HepG2 (cell line): ENCODE measurements around the gene OR6B2. TPM values are rescaled to one million over a fixed set of nuclear protein-coding genes. Genes with fewer than 3 reads are reported as not detected.

Experiments used
- ATAC-seq: fragments of 200-7000 bp; cut with Tn5 transposase; 3 replicates; pipeline ENCODE4 v1.9.1; 2020; ENCODE audit warnings: mild to moderate bottlenecking, moderate library complexity
- BruUV-seq: library from RNA; stranded (reverse); fragments of 400-500 nt; replicated peaks from 2 replicates; lab custom pipeline; 2021; lab: Mats Ljungman, UMichigan
- CTCF ChIA-PET: fragments of 300-600 bp; formaldehyde crosslinking; extraction: SDS; loops from one replicate; lab custom pipeline; 2021; ENCODE audit warnings: low total read pairs, inconsistent platforms, low intra/inter-chr PET ratio; lab: Yijun Ruan, JAX
- POLR2A ChIA-PET: fragments of 350-600 bp; sonication (Branson Sonifier 250); formaldehyde crosslinking; loops from one replicate; lab custom pipeline; 2020; ENCODE audit warnings: antibody characterized with exemption, inconsistent platforms; lab: Yijun Ruan, JAX
- DNase-seq: peaks from one replicate; pipeline ENCODE4 v3.0.0-alpha.2; 2015; ENCODE audit warnings: low spot score
- FAIRE-seq: peaks from 3 replicates; lab custom pipeline; 2011; peaks lifted over from hg19 to GRCh38; lab: Jason Lieb, UNC
- H2AFZ ChIP-seq: one replicate; pipeline ENCODE4 v1.6.1; 2011; ENCODE audit warnings: low read length, inconsistent platforms
- H3K27ac ChIP-seq: fragments of 300-600 bp; 3 replicates; pipeline ENCODE4 v1.8.0; 2011; ENCODE audit warnings: mixed run types, mild to moderate bottlenecking, mixed read lengths, low read length, inconsistent platforms; ENCODE audit not compliant: insufficient read depth; ENCODE audit errors: extremely low read length
- H3K27me3 ChIP-seq, 2 experiments: fragments of 200-600 bp in 1 of 2; 2 replicates in 1 of 2; 3 replicates in 1 of 2; pipeline versions ENCODE4 v1.6.0 to v1.8.0; 2011; ENCODE audit warnings: low read length in 2 of 2, mild to moderate bottlenecking in 2 of 2, moderate library complexity in 2 of 2, inconsistent platforms in 1 of 2; ENCODE audit not compliant: insufficient read depth in 2 of 2, control insufficient read depth in 1 of 2
- H3K36me3 ChIP-seq, 2 experiments: fragments of 200-600 bp in 1 of 2; replicated peaks in 1 of 2; 2 replicates in 1 of 2; 3 replicates in 1 of 2; pipeline versions ENCODE4 v1.5.1 to v1.8.0; 2011; ENCODE audit warnings: low read length in 2 of 2, inconsistent platforms in 1 of 2; ENCODE audit not compliant: insufficient read depth in 2 of 2, control insufficient read depth in 1 of 2
- H3K4me1 ChIP-seq: 2 replicates; pipeline ENCODE4 v1.5.1; 2012; ENCODE audit warnings: low read length, inconsistent platforms; ENCODE audit not compliant: insufficient read depth
- H3K4me2 ChIP-seq: 2 replicates; pipeline ENCODE4 v1.6.0; 2011; ENCODE audit warnings: low read depth, low read length, inconsistent platforms
- H3K4me3 ChIP-seq, 3 experiments: fragments of 200-600 bp in 1 of 3; sonication (generic), shearing (Covaris generic) in 1 of 3; replicated peaks in 1 of 3; 2 replicates each; pipeline ENCODE4 v1.5.1; 2011 to 2016; ENCODE audit warnings: low read length in 3 of 3, inconsistent platforms in 2 of 3, low read depth in 2 of 3, mild to moderate bottlenecking in 2 of 3, control low read depth in 1 of 3, mixed read lengths in 1 of 3; ENCODE audit not compliant: insufficient read depth in 1 of 3
- H3K79me2 ChIP-seq: one replicate; pipeline ENCODE4 v1.6.1; 2011; ENCODE audit warnings: low read length, inconsistent platforms; ENCODE audit not compliant: insufficient read depth
- H3K9ac ChIP-seq: 2 replicates; pipeline ENCODE4 v1.6.0; 2011; ENCODE audit warnings: mild to moderate bottlenecking, low read depth, low read length, inconsistent platforms; ENCODE audit not compliant: insufficient read depth
- H3K9me3 ChIP-seq: 2 replicates; pipeline ENCODE4 v1.5.1; 2012; ENCODE audit warnings: mild to moderate bottlenecking, low read length
- H4K20me1 ChIP-seq: 2 replicates; pipeline ENCODE4 v1.6.0; 2011; ENCODE audit warnings: inconsistent platforms, mild to moderate bottlenecking, low read length, moderate library complexity; ENCODE audit not compliant: insufficient read depth
- CENPX ChIP-seq: sonication (generic); formaldehyde crosslinking; IDR thresholded peaks from 2 replicates; pipeline ENCODE4 v1.9.0; 2021; ENCODE audit warnings: mild to moderate bottlenecking, missing genetic modification reagents, moderate library complexity
- ESRRA ChIP-seq: sonication (generic); formaldehyde crosslinking; IDR thresholded peaks from 2 replicates; pipeline ENCODE4 v1.5.1; 2020; ENCODE audit warnings: mild to moderate bottlenecking, low read depth, missing genetic modification reagents
- GZF1 ChIP-seq: sonication (generic); formaldehyde crosslinking; IDR thresholded peaks from 2 replicates; pipeline ENCODE4 v1.5.1; 2020; ENCODE audit warnings: mild to moderate bottlenecking, missing genetic modification reagents
- ZNF354B ChIP-seq: sonication (generic); formaldehyde crosslinking; IDR thresholded peaks from 2 replicates; pipeline ENCODE4 v1.8.0; 2022; ENCODE audit warnings: mild to moderate bottlenecking, missing genetic modification reagents
- WGBS: methylation state at CpG from one replicate; pipeline ENCODE4 v1.1.6; 2017; ENCODE audit warnings: low lambda C conversion rate; 5-methylcytosine and 5-hydroxymethylcytosine counted together
- in situ Hi-C: cut with HindIII; loops from 2 replicates; pipeline ENCODE4 v1.10.0; 2017; ENCODE audit warnings: low pct_unique_long_range_greater_than_20kb; ENCODE audit not compliant: extremely low pct_ligation_motif_present
- intact Hi-C: fragments of 100-400 bp; cut with micrococcal nuclease; formaldehyde crosslinking; loops from one replicate; pipeline ENCODE4 v1.10.0; 2022; ENCODE audit not compliant: unreplicated experiment
- polyA plus RNA-seq, 8 experiments: library from polyadenylated mRNA; depleted of rRNA in 3 of 8; stranded (reverse) in 7 of 8; unstranded in 1 of 8; fragments of >200 nt; fragmentation: Illumina TruSeq in 4 of 8; extraction: Trizol in 4 of 8; gene quantifications; 2 replicates each; pipeline versions ENCODE4 v1.2.1 to v1.2.3, GENCODE V29; 2011 to 2016; ENCODE audit warnings: low read depth in 4 of 8, missing spikeins in 1 of 8, mixed read lengths in 1 of 8; ENCODE audit not compliant: insufficient read depth in 1 of 8
- total RNA-seq, 5 experiments: library from RNA; depleted of rRNA; stranded (reverse); fragments of >200 nt; fragmentation: Illumina TruSeq; extraction: Trizol; gene quantifications; 2 replicates each; pipeline ENCODE4 v1.2.3, GENCODE V29; 2016; ENCODE audit warnings: low read depth in 1 of 5
- TF ChIP-seq, protein P1 (sequence below): sonication (generic); formaldehyde crosslinking; IDR thresholded peaks from 2 replicates; pipeline ENCODE4 v1.4.0; 2020; ENCODE audit warnings: missing genetic modification reagents
- TF ChIP-seq, protein P2 (sequence below): sonication (generic); formaldehyde crosslinking; IDR thresholded peaks from 2 replicates; pipeline ENCODE4 v1.4.0; 2020; ENCODE audit warnings: missing genetic modification reagents

Gene OR6B2
- total and polyA plus RNA-seq, 2 of the 13 experiments (the other 11 are each of a cell fraction or from before 2014, with no cell fraction given) = not detected

DNA sequence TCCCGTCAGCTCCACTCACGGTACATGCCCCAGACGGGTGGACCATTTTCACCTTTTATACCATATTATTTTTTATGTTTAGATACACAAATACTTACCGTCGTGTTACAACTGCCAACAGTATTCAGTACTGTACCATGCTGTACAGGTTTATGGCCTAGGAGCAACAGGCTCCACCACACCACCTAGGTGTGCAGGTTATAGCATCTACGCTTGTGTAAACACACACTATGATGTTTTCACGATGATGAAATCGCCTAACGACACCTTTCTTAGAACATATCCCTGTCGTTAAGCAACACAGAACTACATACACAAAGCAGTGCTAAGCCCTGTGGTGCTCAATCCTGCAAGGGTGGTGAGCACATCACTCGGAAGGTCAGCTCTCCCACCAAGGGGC lies 29.6 kb downstream of the OR6B2 start (continued):
- TF ChIP-seq, protein P1, sequence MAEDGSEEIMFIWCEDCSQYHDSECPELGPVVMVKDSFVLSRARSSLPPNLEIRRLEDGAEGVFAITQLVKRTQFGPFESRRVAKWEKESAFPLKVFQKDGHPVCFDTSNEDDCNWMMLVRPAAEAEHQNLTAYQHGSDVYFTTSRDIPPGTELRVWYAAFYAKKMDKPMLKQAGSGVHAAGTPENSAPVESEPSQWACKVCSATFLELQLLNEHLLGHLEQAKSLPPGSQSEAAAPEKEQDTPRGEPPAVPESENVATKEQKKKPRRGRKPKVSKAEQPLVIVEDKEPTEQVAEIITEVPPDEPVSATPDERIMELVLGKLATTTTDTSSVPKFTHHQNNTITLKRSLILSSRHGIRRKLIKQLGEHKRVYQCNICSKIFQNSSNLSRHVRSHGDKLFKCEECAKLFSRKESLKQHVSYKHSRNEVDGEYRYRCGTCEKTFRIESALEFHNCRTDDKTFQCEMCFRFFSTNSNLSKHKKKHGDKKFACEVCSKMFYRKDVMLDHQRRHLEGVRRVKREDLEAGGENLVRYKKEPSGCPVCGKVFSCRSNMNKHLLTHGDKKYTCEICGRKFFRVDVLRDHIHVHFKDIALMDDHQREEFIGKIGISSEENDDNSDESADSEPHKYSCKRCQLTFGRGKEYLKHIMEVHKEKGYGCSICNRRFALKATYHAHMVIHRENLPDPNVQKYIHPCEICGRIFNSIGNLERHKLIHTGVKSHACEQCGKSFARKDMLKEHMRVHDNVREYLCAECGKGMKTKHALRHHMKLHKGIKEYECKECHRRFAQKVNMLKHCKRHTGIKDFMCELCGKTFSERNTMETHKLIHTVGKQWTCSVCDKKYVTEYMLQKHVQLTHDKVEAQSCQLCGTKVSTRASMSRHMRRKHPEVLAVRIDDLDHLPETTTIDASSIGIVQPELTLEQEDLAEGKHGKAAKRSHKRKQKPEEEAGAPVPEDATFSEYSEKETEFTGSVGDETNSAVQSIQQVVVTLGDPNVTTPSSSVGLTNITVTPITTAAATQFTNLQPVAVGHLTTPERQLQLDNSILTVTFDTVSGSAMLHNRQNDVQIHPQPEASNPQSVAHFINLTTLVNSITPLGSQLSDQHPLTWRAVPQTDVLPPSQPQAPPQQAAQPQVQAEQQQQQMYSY (CRISPR knock-in tag) = no peak
- TF ChIP-seq ZNF354B (CRISPR knock-in tag) = no peak
- no peak for TF ChIP-seq ESRRA
- no peak for TF ChIP-seq CENPX (CRISPR knock-in tag)
- TF ChIP-seq, all 625 proteins: peak for 0

DNA sequence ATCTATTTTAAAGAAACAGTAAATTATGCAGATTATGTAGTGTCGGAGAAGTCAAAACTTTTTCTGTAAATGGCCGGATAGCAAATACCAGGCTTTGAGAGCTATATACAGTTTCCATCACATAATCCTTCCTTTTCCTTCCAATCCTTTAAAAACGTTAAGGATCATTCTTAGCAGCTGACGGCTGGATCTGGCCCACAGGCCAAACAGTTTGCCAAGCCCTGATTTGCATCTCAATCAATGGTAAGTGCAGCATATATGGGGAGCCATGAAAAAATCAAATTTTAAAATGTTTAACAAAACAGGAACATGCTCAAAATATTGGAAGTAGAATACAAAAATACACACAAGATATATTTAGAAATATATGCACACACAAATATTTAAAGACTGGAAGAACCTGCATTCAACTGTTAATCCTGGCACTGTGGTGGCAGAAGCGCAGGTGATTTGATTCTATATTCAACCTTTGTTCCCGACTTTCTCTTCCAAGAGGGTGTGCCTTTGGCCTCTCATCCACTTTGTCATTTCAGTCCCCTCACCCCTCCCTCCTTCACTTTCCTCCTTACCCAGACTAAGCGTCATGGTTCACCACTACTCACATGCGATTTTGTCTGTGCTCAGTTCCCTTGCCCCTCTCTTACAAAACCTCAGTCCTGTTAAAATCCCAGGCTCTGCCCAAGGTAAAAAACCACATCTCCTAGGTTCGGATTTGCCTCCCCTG lies 32.4 kb downstream of the OR6B2 start:
- FAIRE-seq = no peak
- WGBS = 90% methylated on average over 9 of the region's 9 CpGs
- Histone ChIP-seq H3K4me2 (no peak overlapping the region), H3K79me2 (no peaks in the 10 kb centered on the region), H3K4me3 (no peak overlapping the region), H3K27ac (no peak overlapping the region), H3K27me3 (no peaks in the 10 kb centered on the region), H2AFZ (no peak overlapping the region), H4K20me1 (0 out of 2 replicates have a peak, but pooled peaks cover 5% of the 10 kb centered on the region), H3K36me3 (peaks cover 19 to 50% of the 10 kb centered on the region in 2 experiments), H3K9me3 (no peaks in the 10 kb centered on the region), H3K9ac (no peak overlapping the region), H3K4me1 (no peaks in the 10 kb centered on the region)
- POLR2A ChIA-PET = no interaction called here
- no peak for ATAC-seq
- TF ChIP-seq, protein P2, sequence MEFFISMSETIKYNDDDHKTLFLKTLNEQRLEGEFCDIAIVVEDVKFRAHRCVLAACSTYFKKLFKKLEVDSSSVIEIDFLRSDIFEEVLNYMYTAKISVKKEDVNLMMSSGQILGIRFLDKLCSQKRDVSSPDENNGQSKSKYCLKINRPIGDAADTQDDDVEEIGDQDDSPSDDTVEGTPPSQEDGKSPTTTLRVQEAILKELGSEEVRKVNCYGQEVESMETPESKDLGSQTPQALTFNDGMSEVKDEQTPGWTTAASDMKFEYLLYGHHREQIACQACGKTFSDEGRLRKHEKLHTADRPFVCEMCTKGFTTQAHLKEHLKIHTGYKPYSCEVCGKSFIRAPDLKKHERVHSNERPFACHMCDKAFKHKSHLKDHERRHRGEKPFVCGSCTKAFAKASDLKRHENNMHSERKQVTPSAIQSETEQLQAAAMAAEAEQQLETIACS (CRISPR knock-in tag) = no peak
- no peak for TF ChIP-seq GZF1 (CRISPR knock-in tag)
- no peak for DNase-seq
- no TSS peak for BruUV-seq
- CTCF ChIA-PET = no interaction called here
- in situ Hi-C loops = no loop called here
- intact Hi-C loops = no loop called here
